NCI-H748 (cell line): ENCODE data around the gene IFRD2.
A peak's percentile ranks its signal among the peaks of the same experiment; 100 is the strongest.
"Not testable (repeated sequence)": the region's sequence is repeated elsewhere in the genome, so short reads cannot be mapped to it uniquely, and the experiment has no call there.

Source experiments
- DNase-seq: peaks from one replicate; lab custom pipeline; 2025; ENCODE audit not compliant: unreplicated experiment; lab: John Stamatoyannopoulos, UW

The IFRD2 gene

GRCh38 chr3:50268703-50269451 is 23.4 kb downstream of the IFRD2 start, which contains the start of gene SEMA3B:
Gene SEMA3B (plus strand): TSS chr3:50269147. CDS start chr3:50269241, 94 bp downstream.
- peak; percentile 11 for DNase-seq

DNA sequence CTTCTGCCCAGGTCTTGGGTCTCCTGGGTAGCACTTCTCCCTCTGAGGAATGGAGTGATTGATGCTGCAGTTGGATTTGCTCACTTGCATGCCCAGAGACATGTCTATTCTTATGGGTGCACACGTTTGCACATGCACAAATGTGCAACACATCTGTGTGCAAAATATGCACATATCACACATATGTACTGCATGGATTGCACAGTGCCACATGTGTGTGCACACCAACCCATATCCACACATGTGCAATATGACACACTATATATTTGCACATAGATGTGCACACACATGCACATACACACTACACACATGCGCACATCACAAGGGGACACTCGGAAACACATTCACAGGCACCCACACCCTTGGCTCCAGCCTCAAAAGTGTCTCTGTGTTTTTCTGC is 24.0 kb downstream of the IFRD2 start:
- DNase-seq = no peak

- DNase-seq = no peak
Observed at GRCh38 chr3:50267280-50267913, 24.8 kb downstream of the IFRD2 start.

GRCh38 chr3:50266836-50267235 is 25.4 kb downstream of the IFRD2 start:
- DNase-seq = no peak

GRCh38 chr3:50266017-50266416 is 26.2 kb downstream of the IFRD2 start:
- no peak for DNase-seq

- DNase-seq = no peak
Observed at GRCh38 chr3:50265571-50265970, 26.7 kb downstream of the IFRD2 start.

- no peak for DNase-seq
Observed at GRCh38 chr3:50264964-50265485, 27.2 kb downstream of the IFRD2 start.

DNA sequence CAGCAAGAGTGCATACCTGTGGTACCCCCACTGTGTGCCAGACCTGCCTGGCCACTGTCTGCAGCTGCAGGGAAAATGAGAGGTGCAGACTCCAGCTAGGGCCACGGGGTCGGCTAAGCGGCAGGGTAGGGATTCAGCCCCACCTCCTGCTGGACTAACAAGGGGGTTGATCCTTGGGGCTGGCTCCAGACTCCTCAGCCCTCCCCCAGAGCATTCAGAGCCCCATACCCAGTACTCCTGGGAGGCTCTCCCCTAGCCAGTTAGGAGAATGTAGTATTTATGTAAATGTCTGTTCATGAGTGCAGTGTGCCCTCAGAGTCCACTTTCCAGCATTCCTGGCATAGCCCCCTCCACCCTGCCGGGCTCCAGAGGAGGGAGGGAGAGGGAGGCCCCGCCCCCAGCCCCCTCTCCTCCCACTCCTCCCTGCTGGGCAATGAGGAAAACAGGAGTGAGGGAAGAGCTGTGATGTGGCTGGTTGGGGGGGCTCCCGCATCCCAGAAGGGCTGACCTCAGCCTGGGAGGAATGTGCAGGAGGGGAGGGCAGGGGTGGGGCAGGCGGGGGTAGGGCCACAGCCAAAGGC is 27.8 kb downstream of the IFRD2 start:
- DNase-seq = no peak

DNA sequence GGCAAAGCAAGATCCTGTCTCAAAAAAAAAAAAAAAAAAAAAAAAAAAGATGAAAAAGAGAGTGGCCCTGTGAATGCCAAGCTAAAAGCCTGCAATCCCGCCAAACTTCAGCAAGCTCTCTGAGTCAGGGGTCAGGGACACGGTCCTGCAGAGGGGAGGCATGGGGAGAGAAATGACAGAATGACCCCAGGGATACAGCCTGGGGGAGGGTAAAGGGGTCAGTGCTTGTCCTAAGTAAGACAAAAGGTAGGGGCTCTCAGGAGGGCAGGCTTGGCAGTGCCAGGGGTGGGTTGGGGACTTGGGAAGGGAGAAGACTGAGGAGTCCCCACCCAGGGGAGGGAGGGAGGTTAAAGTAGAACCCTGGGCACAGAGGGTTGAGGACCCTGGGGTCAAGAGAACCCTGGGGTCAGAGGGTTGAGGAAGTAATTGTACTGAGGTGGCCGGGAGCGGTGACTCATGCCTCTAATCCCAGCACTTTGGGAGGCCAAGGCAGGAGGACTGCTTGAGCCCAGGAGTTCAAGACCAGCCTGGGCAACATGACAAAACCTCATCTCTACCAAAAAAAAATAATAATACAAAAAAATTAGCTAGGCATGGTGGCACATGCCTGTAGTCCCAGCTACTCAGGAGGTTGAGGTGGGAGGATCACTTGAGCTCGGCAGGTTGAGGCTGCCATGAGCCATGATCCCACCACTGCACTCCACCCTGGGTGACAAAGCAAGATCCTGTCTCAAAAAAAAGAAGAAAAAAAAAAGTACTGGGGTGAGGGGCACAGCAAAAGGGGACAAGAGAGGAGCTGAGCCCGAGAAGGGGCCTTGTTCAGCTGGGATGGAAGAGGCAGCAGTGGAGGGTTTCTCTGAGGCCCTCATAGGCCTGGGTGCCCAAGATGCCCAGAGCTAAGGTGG is 28.5 kb downstream of the IFRD2 start:
- no peak for DNase-seq

DNA sequence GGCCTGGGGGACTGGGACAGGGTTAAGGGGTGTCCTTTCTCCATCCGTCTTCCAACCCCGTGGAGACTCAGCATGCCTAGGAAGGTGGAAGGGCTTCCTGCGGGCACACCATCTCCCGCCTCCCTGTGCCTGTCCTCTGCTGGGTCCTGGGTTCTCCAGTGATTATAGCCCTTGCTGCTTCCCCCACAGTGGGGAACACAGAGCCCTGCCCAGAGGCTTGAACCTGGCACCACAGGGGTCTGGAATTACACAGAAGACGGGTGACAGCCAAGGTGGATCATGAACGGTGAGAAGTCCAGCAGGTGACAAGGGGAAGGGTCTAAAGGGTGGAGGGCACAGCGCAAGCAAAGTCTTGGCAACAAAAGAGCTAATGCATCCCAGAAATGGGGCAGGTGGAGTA is 29.5 kb downstream of the IFRD2 start:
- no peak for DNase-seq

GRCh38 chr3:50262200-50262599 is 30.0 kb downstream of the IFRD2 start:
- not testable (repeated sequence) for DNase-seq

DNA sequence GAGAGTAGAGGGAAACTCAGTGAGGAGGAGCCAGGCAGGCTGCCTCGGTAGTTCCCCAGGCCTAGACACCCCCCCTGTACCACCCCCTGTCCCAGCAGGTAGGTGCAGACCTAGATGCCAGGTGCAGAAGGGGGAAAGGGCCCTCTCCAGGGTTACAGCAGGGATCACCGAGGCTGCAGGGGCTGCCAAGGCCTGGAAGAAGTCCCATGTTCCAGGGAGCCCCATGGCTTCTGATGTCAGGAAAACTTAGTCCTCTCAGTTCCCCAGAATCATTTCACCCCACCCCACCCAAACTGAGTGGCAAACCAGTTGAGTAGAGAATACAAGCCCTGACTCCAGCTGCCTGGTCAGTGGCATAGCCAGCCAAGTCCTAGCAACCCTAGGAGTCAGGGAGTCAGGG is 30.7 kb downstream of the IFRD2 start:
- DNase-seq = no peak

- DNase-seq = no peak
Observed at GRCh38 chr3:50260942-50261441, 31.2 kb downstream of the IFRD2 start.

DNA sequence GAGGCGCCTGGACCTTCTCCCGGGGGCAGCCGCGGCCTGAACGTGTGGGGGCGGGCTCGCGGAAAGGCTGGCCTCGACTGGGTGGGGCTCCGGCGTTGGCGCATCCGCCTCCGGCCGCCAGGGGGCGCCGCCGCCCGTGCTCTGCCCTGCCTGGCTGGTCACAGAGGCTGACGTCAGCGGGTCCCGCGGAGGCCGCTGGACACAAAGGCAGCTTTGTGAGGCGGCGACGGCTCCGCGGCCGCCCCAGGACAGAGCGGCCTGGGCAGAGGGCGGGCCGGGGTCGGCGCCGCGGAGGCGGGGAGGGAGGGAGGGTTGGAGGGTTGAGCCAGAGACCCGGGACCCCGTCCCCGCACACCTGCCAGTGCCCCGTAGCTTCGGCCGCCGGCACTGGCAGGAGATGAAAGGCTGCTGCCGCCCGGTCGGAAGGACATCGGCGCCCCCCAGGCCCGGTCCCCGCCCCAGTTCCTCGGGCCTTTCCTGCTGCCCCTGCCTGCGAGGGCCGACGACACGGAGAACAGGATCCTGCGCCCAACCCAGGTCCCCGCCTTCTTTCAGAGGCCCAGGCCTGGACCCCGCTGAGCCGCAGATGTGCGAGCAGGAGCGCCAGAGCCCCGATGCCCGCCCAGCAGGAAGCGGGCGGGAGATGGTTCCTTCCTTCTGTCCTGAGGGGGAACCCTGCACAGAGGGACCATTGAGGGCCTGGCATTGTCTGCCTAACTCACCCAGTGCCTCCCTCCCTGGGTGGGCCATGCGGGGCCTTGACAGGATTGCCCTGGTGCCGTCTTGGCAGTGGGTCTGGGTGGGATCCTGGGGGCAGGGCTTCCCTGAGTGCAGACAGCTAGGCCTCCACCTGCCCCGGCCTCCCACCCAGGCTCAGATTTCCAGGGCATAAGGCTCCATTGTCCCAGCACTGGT is 31.9 kb downstream of the IFRD2 start:
- DNase-seq = peak; percentile 86

GRCh38 chr3:50259432-50260026 is 32.7 kb downstream of the IFRD2 start:
- DNase-seq = no peak

- no peak for DNase-seq
Observed at GRCh38 chr3:50258979-50259378, 33.2 kb downstream of the IFRD2 start.

- DNase-seq = peak; percentile 27
Observed at GRCh38 chr3:50258029-50258680, 34.1 kb downstream of the IFRD2 start.

DNA sequence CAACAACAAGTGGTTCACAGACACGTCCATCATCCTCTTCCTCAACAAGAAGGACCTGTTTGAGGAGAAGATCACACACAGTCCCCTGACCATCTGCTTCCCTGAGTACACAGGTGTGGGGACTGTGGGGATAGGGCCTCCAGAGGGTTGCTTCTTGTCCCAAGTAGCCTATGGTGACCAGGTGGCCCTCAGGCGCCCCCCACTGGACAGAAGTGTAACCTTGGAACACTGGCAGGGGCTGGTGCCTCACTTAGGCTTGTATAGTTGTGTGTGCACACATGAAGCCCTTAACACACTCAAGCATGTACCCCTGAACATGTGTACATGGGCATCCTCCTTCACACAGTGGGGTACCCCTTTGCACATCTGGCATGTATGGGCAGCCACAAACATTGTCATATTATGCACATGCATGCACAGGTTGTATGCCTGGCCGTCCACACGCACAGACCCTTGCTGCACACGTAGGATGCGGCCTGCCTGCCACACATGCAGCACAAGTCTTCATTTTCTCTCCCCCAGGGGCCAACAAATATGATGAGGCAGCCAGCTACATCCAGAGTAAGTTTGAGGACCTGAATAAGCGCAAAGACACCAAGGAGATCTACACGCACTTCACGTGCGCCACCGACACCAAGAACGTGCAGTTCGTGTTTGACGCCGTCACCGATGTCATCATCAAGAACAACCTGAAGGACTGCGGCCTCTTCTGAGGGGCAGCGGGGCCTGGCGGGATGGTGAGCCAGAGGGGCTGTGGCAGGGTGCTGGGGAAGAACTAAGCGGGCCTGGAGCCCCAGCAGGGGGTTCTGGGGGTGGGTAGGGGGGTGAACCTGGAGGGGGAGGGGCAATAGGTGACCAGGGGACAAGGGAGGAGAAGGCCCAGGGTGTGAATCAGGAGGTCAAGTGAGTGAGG is 35.0 kb downstream of the IFRD2 start:
- DNase-seq = peak; percentile 36
